Peyer's patch (tissue), 4 donors: ENCODE results near the gene POLR3K. TPM values are rescaled to one million over a fixed set of nuclear protein-coding genes. Genes with fewer than 3 reads are reported as not detected.

ENCODE experiments used
- DNase-seq, 3 donors: peaks; one replicate each; pipeline ENCODE4 v3.0.0-alpha.2; 2017 to 2019
- H3K27ac ChIP-seq, 4 donors: fragments of 200-600 bp; sonication (generic); one replicate each; pipeline ENCODE4 v1.5.1; 2016 to 2019
- H3K27me3 ChIP-seq, 2 donors: fragments of 200-600 bp; sonication (generic); one replicate each; pipeline ENCODE4 v1.5.1; 2019
- H3K36me3 ChIP-seq, 3 donors: fragments of 200-600 bp; sonication (generic); one replicate each; pipeline ENCODE4 v1.5.1; 2016 to 2019
- H3K4me1 ChIP-seq, 4 donors: fragments of 200-600 bp; sonication (generic); one replicate each; pipeline ENCODE4 v1.5.1; 2016 to 2019
- H3K4me3 ChIP-seq, 4 donors: fragments of 200-600 bp; sonication (generic); 1 replicate in 3 of 4; 2 replicates in 1 of 4; pipeline ENCODE4 v1.5.1; 2016 to 2019; ENCODE audit warnings: mild to moderate bottlenecking in 1 of 4
- H3K9me3 ChIP-seq, 4 donors: fragments of 200-600 bp; sonication (generic); one replicate each; pipeline ENCODE4 v1.5.1; 2016 to 2019; ENCODE audit warnings: mild to moderate bottlenecking in 1 of 4
- CTCF ChIP-seq, 6 experiments: fragments of 450-650 bp in 4 of 6; fragments of 200-600 bp in 2 of 6; sonication (generic) in 1 of 6; IDR thresholded peaks; one replicate each; pipeline ENCODE4 v1.5.1; 2017 to 2019; ENCODE audit warnings: antibody characterized with exemption in 6 of 6, mild to moderate bottlenecking in 3 of 6, moderate library complexity in 1 of 6
- POLR2A ChIP-seq, 2 donors: fragments of 450-650 bp; IDR thresholded peaks; one replicate each; pipeline ENCODE4 v1.5.1; 2017; ENCODE audit warnings: antibody characterized with exemption in 2 of 2, mild to moderate bottlenecking in 2 of 2, moderate library complexity in 2 of 2
- total RNA-seq, 4 donors: library from RNA; depleted of rRNA; stranded (reverse); fragments of >200 nt; gene quantifications; one replicate each; pipeline ENCODE4 v1.1.0, GENCODE V29; 2016

The POLR3K gene
- total RNA-seq, 4 donors from 2014 or later = 2.5 to 6.3 (median 3.3) TPM

DNA sequence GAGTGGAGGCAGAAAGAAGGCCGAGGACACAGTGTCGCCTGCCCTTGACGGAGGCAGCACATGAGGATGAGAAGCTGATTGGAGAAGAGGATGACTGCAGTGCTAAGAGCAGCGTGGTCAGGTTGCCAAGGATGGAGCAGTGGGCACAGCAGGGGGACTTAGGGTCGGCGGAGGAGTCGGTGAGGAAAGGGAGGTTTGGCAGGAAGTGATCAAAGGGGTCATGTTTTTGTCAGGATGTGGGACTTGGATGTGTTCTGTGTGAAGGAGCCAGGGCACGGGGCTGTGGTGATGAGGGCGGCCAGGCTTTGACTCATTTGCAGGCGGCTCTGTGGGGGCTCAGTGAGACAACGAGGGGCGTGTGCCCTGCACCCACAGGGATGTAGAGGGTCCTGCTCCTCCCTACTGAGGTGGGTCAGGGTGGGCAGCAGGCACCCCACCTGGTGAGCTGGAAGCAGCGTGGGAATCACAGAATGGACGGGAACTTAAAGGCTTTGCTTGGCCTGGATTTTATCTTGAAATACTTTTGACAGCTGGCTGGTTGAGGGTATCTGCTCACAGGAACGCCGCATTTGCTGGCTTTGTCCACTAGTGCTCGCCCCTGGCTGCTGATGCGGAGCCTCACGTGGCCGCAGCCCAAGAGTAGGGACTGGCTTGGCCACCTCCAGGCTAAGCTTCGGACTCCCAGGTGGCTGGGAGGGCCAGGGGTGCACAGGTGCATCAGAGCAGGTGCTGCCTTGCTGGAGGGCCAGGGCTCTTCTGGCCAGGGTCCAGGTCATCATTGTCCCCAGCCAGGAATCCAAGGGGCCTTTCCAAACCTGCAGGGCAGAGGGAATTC is 30.6 kb upstream of the POLR3K start:
- TF ChIP-seq CTCF (IDR thresholded peaks at IDR 0.05) = no peak
- no peak for TF ChIP-seq POLR2A (IDR thresholded peaks at IDR 0.05)
- DNase-seq = peak in 1 of 3 donors; percentile 36
- no peaks in the 10 kb centered on the region for H3K27me3 ChIP-seq
- H3K36me3 ChIP-seq = peaks cover 0 to 47% (median 0%) of the 10 kb centered on the region in 3 donors
- peaks cover 0 to 27% (median 16%) of the 10 kb centered on the region in 4 donors for H3K4me1 ChIP-seq
- H3K9me3 ChIP-seq = no peaks in the 10 kb centered on the region
- no peak overlapping the region for H3K4me3 ChIP-seq
- H3K27ac ChIP-seq = peak overlapping the region; percentile 39 to 80 (median 49)

DNA sequence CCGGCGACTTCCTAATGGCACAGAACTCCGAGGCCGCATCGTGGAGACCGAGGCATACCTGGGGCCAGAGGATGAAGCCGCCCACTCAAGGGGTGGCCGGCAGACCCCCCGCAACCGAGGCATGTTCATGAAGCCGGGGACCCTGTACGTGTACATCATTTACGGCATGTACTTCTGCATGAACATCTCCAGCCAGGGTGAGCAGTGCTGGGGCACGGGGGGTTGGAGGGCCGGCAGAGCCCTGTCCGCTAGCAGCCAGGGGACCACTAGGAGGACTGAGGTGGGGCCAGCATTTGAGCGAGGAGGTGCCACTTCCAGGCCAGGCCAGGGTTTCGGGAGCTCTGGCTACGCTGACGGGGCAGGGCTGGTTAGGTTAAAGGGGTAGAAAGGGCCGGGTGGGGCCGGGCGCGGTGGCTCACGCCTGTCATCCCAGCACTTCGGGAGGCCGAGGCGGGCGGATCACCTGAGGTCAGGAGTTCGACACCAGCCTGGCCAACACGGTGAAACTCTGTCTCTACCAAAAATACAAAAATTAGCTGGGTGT is 29.7 kb upstream of the POLR3K start:
- no peak for DNase-seq
- no peaks in the 10 kb centered on the region for H3K27me3 ChIP-seq
- H3K27ac ChIP-seq = no peak overlapping the region
- no peak overlapping the region for H3K4me3 ChIP-seq
- H3K4me1 ChIP-seq = peaks cover 0 to 32% (median 20%) of the 10 kb centered on the region in 4 donors
- TF ChIP-seq POLR2A (IDR thresholded peaks at IDR 0.05) = no peak
- no peak for TF ChIP-seq CTCF (IDR thresholded peaks at IDR 0.05)
- H3K9me3 ChIP-seq = no peaks in the 10 kb centered on the region
- H3K36me3 ChIP-seq = peaks cover 0 to 40% (median 0%) of the 10 kb centered on the region in 3 donors

GRCh38 chr16:79151-80054 is 26.0 kb upstream of the POLR3K start:
- Histone ChIP-seq H3K27me3 (no peaks in the 10 kb centered on the region), H3K9me3 (no peaks in the 10 kb centered on the region), H3K4me1 (peaks cover 0 to 48% (median 24%) of the 10 kb centered on the region in 4 donors), H3K4me3 (peak overlapping the region in 1 of 4 donors; percentile 97), H3K27ac (peak overlapping the region; percentile 83 to 92 (median 89)), H3K36me3 (peaks cover 0 to 16% (median 0%) of the 10 kb centered on the region in 3 donors)
- TF ChIP-seq CTCF (IDR thresholded peaks at IDR 0.05) (no peak), POLR2A (IDR thresholded peaks at IDR 0.05) (no peak)
- DNase-seq = no peak

DNA sequence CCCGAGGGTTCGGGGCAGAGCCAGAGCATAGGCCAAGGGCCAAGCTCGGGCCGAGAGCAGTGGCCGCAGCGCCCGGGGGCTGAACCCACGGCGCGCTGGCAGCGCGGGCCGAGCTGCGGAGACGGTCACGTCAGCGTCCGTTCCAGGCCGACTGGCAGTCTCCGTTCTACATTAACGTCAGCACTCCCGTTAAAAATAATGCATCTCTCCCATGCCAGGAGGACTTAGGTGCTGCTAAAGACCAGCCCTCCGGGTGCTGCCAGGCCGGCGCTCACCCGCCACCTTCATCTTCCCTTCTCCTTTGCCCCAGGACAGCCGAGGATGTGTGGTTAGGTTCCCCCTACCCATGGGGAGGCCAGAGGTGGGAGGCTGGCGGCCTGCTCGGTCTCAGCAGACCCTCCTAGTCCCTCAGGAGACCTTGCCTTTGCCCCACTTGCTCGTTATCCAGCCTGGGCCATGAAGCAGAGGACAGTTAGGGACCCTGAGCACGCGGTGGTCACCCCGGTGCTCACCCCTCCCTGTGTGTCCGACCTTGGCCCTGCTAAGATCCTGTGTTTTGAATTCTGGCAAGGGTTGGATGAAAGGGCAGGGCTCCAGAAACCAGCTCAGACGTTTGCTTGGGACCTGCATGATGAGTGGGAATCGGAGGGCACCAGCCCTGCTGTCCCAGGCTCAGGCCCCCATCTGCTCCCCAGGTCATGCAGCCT is 25.2 kb upstream of the POLR3K start:
- no peak for DNase-seq
- H3K4me3 ChIP-seq = peak overlapping the region; percentile 62 to 98 (median 96)
- peaks cover 0 to 44% (median 19%) of the 10 kb centered on the region in 4 donors for H3K4me1 ChIP-seq
- peak overlapping the region; percentile 83 to 92 (median 89) for H3K27ac ChIP-seq
- H3K9me3 ChIP-seq = no peaks in the 10 kb centered on the region
- H3K36me3 ChIP-seq = peaks cover 0 to 16% (median 0%) of the 10 kb centered on the region in 3 donors
- H3K27me3 ChIP-seq = no peaks in the 10 kb centered on the region
- no peak for TF ChIP-seq CTCF (IDR thresholded peaks at IDR 0.05)
- no peak for TF ChIP-seq POLR2A (IDR thresholded peaks at IDR 0.05)
